Activated naive CD4-positive, alpha-beta T cell treated with anti-CD3 and anti-CD28 coated beads, Interleukin-2, amount 50 U/mL, for 24 hours (primary cell): ENCODE results near the gene MYPN.
"Not testable (repeated sequence)": the region's sequence is repeated elsewhere in the genome, so short reads cannot be mapped to it uniquely, and the experiment has no call there.

Experiments
- H3K27ac Mint-ChIP-seq: one replicate; pipeline ENCODE4 v1.8.0; 2021; ENCODE audit warnings: mild to moderate bottlenecking, mixed read lengths
- H3K27me3 Mint-ChIP-seq: one replicate; pipeline ENCODE4 v1.8.0; 2021; ENCODE audit warnings: mixed read lengths
- H3K36me3 Mint-ChIP-seq: one replicate; pipeline ENCODE4 v1.8.0; 2021; ENCODE audit warnings: mixed read lengths
- H3K4me1 Mint-ChIP-seq: one replicate; pipeline ENCODE4 v1.8.0; 2021; ENCODE audit warnings: mixed read lengths
- H3K4me3 Mint-ChIP-seq: one replicate; pipeline ENCODE4 v1.8.0; 2021; ENCODE audit warnings: mild to moderate bottlenecking, mixed read lengths
- H3K9me3 Mint-ChIP-seq: one replicate; pipeline ENCODE4 v1.8.0; 2021; ENCODE audit warnings: mixed read lengths

Gene MYPN

GRCh38 chr10:68166871-68167585 is 57.7 kb downstream of the MYPN start:
- Mint-ChIP-seq H3K4me3 (no peak overlapping the region), H3K27me3 (no peaks in the 10 kb centered on the region), H3K9me3 (no peaks in the 10 kb centered on the region), H3K36me3 (no peaks in the 10 kb centered on the region), H3K4me1 (no peaks in the 10 kb centered on the region), H3K27ac (no peak overlapping the region)

GRCh38 chr10:68167586-68168189 is 58.4 kb downstream of the MYPN start:
- Mint-ChIP-seq H3K4me3 (no peak overlapping the region), H3K4me1 (no peaks in the 10 kb centered on the region), H3K27me3 (no peaks in the 10 kb centered on the region), H3K36me3 (no peaks in the 10 kb centered on the region), H3K9me3 (no peaks in the 10 kb centered on the region), H3K27ac (no peak overlapping the region)

GRCh38 chr10:68171539-68172080 is 62.3 kb downstream of the MYPN start:
- no peaks in the 10 kb centered on the region for H3K36me3 Mint-ChIP-seq
- no peaks in the 10 kb centered on the region for H3K9me3 Mint-ChIP-seq

GRCh38 chr10:68172324-68172723 is 63.0 kb downstream of the MYPN start:
- Mint-ChIP-seq H3K36me3 (no peaks in the 10 kb centered on the region), H3K4me1 (no peaks in the 10 kb centered on the region), H3K9me3 (no peaks in the 10 kb centered on the region), H3K27ac (no peak overlapping the region), H3K27me3 (no peaks in the 10 kb centered on the region), H3K4me3 (no peak overlapping the region)

More at GRCh38 chr10:68171539-68172080, 62.3 kb downstream of the MYPN start:
- Mint-ChIP-seq H3K27ac (no peak overlapping the region), H3K4me3 (no peak overlapping the region), H3K4me1 (no peaks in the 10 kb centered on the region), H3K27me3 (no peaks in the 10 kb centered on the region)

GRCh38 chr10:68175949-68176348 is 66.7 kb downstream of the MYPN start:
- no peaks in the 10 kb centered on the region for H3K4me1 Mint-ChIP-seq
- no peaks in the 10 kb centered on the region for H3K9me3 Mint-ChIP-seq
- no peak overlapping the region for H3K4me3 Mint-ChIP-seq
- H3K36me3 Mint-ChIP-seq, result no peaks in the 10 kb centered on the region
- no peaks in the 10 kb centered on the region for H3K27me3 Mint-ChIP-seq
- no peak overlapping the region for H3K27ac Mint-ChIP-seq

- no peaks in the 10 kb centered on the region for H3K27me3 Mint-ChIP-seq
- no peaks in the 10 kb centered on the region for H3K4me1 Mint-ChIP-seq
- no peak overlapping the region for H3K27ac Mint-ChIP-seq
- no peak overlapping the region for H3K4me3 Mint-ChIP-seq
- H3K36me3 Mint-ChIP-seq, result no peaks in the 10 kb centered on the region
- no peaks in the 10 kb centered on the region for H3K9me3 Mint-ChIP-seq
Measured at GRCh38 chr10:68176797-68177196, 67.5 kb downstream of the MYPN start.

- Mint-ChIP-seq H3K27me3 (no peaks in the 10 kb centered on the region), H3K36me3 (no peaks in the 10 kb centered on the region), H3K9me3 (no peaks in the 10 kb centered on the region), H3K4me1 (no peaks in the 10 kb centered on the region), H3K4me3 (no peak overlapping the region), H3K27ac (no peak overlapping the region)
Measured at GRCh38 chr10:68178592-68178991, 69.3 kb downstream of the MYPN start.

GRCh38 chr10:68179016-68179415 is 69.7 kb downstream of the MYPN start:
- no peaks in the 10 kb centered on the region for H3K36me3 Mint-ChIP-seq
- H3K27ac Mint-ChIP-seq, result no peak overlapping the region
- H3K27me3 Mint-ChIP-seq, result peaks cover 1% of the 10 kb centered on the region
- no peaks in the 10 kb centered on the region for H3K9me3 Mint-ChIP-seq
- H3K4me3 Mint-ChIP-seq, result no peak overlapping the region
- H3K4me1 Mint-ChIP-seq, result no peaks in the 10 kb centered on the region

GRCh38 chr10:68180490-68180889 is 71.2 kb downstream of the MYPN start:
- peaks cover 5% of the 10 kb centered on the region for H3K27me3 Mint-ChIP-seq
- no peaks in the 10 kb centered on the region for H3K36me3 Mint-ChIP-seq
- no peaks in the 10 kb centered on the region for H3K9me3 Mint-ChIP-seq
- H3K27ac Mint-ChIP-seq, result no peak overlapping the region
- no peaks in the 10 kb centered on the region for H3K4me1 Mint-ChIP-seq
- H3K4me3 Mint-ChIP-seq, result no peak overlapping the region

GRCh38 chr10:68184546-68184945 is 75.3 kb downstream of the MYPN start:
- H3K4me1 Mint-ChIP-seq, result no peaks in the 10 kb centered on the region
- no peak overlapping the region for H3K4me3 Mint-ChIP-seq
- H3K9me3 Mint-ChIP-seq, result no peaks in the 10 kb centered on the region
- H3K27ac Mint-ChIP-seq, result no peak overlapping the region
- H3K27me3 Mint-ChIP-seq, result peaks cover 7% of the 10 kb centered on the region
- no peaks in the 10 kb centered on the region for H3K36me3 Mint-ChIP-seq

- no peaks in the 10 kb centered on the region for H3K36me3 Mint-ChIP-seq
- H3K4me1 Mint-ChIP-seq, result no peaks in the 10 kb centered on the region
- peaks cover 7% of the 10 kb centered on the region for H3K27me3 Mint-ChIP-seq
- H3K4me3 Mint-ChIP-seq, result no peak overlapping the region
- H3K9me3 Mint-ChIP-seq, result no peaks in the 10 kb centered on the region
- H3K27ac Mint-ChIP-seq, result no peak overlapping the region
Measured at GRCh38 chr10:68185085-68185484, 75.8 kb downstream of the MYPN start.

GRCh38 chr10:68188835-68189234 is 79.5 kb downstream of the MYPN start:
- no peak overlapping the region for H3K4me3 Mint-ChIP-seq
- H3K4me1 Mint-ChIP-seq, result no peaks in the 10 kb centered on the region
- H3K36me3 Mint-ChIP-seq, result peaks cover 2% of the 10 kb centered on the region
- H3K27ac Mint-ChIP-seq, result no peak overlapping the region
- no peaks in the 10 kb centered on the region for H3K9me3 Mint-ChIP-seq
- H3K27me3 Mint-ChIP-seq, result peaks cover 9% of the 10 kb centered on the region

GRCh38 chr10:68192113-68192512 is 82.8 kb downstream of the MYPN start:
- Mint-ChIP-seq H3K4me1 (no peaks in the 10 kb centered on the region), H3K4me3 (no peak overlapping the region), H3K27ac (no peak overlapping the region), H3K9me3 (no peaks in the 10 kb centered on the region), H3K36me3 (peaks cover 2% of the 10 kb centered on the region), H3K27me3 (peaks cover 4% of the 10 kb centered on the region)

GRCh38 chr10:68194290-68194689 is 85.0 kb downstream of the MYPN start:
- Mint-ChIP-seq H3K27ac (no peak overlapping the region), H3K27me3 (peaks cover 9% of the 10 kb centered on the region), H3K4me1 (no peaks in the 10 kb centered on the region), H3K36me3 (peaks cover 2% of the 10 kb centered on the region), H3K4me3 (no peak overlapping the region), H3K9me3 (no peaks in the 10 kb centered on the region)

GRCh38 chr10:68195776-68196175 is 86.5 kb downstream of the MYPN start:
- not testable (repeated sequence) for H3K9me3 Mint-ChIP-seq, H3K36me3 Mint-ChIP-seq, H3K4me3 Mint-ChIP-seq, H3K27ac Mint-ChIP-seq, H3K4me1 Mint-ChIP-seq
- H3K27me3 Mint-ChIP-seq, result peaks cover 14% of the 10 kb centered on the region

- Mint-ChIP-seq H3K27ac (no peak overlapping the region), H3K4me3 (no peak overlapping the region), H3K4me1 (no peaks in the 10 kb centered on the region), H3K9me3 (no peaks in the 10 kb centered on the region), H3K36me3 (peaks cover 2% of the 10 kb centered on the region), H3K27me3 (peaks cover 14% of the 10 kb centered on the region)
Measured at GRCh38 chr10:68196701-68197100, 87.4 kb downstream of the MYPN start.
